ENCODE results near the gene ZNF90.

- TF ChIP-seq, protein P1, sequence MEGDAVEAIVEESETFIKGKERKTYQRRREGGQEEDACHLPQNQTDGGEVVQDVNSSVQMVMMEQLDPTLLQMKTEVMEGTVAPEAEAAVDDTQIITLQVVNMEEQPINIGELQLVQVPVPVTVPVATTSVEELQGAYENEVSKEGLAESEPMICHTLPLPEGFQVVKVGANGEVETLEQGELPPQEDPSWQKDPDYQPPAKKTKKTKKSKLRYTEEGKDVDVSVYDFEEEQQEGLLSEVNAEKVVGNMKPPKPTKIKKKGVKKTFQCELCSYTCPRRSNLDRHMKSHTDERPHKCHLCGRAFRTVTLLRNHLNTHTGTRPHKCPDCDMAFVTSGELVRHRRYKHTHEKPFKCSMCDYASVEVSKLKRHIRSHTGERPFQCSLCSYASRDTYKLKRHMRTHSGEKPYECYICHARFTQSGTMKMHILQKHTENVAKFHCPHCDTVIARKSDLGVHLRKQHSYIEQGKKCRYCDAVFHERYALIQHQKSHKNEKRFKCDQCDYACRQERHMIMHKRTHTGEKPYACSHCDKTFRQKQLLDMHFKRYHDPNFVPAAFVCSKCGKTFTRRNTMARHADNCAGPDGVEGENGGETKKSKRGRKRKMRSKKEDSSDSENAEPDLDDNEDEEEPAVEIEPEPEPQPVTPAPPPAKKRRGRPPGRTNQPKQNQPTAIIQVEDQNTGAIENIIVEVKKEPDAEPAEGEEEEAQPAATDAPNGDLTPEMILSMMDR (IDR thresholded peaks at IDR 0.05; ENCODE audit: low read depth, low read length), result no peak
- TF ChIP-seq EZH2phosphoT487 (IDR thresholded peaks at IDR 0.05; ENCODE audit: low read depth), result no peak
Observed at GRCh38 chr19:20051841-20052768, 25.7 kb upstream of the ZNF90 start.
